HG02885 (cell line): ENCODE data around the gene IGFALS.

Source experiments
- ATAC-seq: cut with Tn5 transposase; IDR thresholded peaks from one replicate; pipeline ENCODE4 v1.9.1; 2021; ENCODE audit warnings: mild to moderate bottlenecking; ENCODE audit not compliant: unreplicated experiment, poor library complexity

IGFALS gene

GRCh38 chr16:1793578-1794220, at the start of gene IGFALS:
Gene IGFALS, minus strand, starts transcription at chr16:1793705. Its CDS starts 53 bp downstream, at chr16:1793652.
- ATAC-seq: no peak

DNA sequence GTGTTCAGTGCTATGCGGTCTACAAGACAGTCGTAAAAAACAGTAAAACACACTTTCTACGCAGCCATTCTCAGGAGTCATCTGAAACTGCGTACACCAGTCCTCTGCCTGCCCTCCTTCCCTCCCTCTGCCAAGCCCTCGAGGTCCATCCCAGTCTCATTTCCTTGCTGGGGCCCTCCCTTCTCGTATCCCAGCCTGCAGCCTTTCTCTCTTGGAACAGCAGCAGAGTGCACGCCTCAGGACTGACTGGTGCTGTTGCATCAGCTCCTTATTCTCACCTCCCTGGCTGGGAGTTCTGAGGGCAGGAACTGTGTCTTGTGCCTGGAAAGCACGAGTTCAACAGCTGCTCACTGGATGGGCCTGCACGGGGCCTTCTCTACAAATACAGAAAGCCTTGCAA, 46.0 kb upstream of the IGFALS start:
- ATAC-seq: no peak

GRCh38 chr16:1834096-1834495, 40.6 kb upstream of the IGFALS start:
- ATAC-seq: no peak

GRCh38 chr16:1832838-1833454, 39.4 kb upstream of the IGFALS start:
- no peak for ATAC-seq

- ATAC-seq: no peak
Observed at GRCh38 chr16:1831186-1832075, 37.9 kb upstream of the IGFALS start.

DNA sequence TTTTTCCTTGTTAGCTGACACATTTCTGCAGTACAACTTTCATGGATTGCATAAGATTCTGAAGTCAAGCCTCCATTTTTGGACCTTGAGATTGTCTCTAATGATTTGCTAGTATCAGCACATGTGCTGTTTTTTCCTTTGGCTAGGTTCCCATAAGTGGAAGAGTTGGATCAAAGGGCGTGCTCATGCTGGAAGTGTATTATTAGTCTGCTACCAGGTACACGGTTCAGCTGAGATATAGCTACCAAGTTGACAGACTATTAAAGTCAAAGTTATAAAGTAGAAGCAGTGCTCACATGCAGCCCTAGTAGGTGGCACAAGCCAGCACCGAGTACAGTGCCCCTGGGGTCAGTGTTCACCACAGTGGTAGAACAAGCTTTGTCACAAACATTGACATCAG, 36.7 kb upstream of the IGFALS start:
- no peak for ATAC-seq

DNA sequence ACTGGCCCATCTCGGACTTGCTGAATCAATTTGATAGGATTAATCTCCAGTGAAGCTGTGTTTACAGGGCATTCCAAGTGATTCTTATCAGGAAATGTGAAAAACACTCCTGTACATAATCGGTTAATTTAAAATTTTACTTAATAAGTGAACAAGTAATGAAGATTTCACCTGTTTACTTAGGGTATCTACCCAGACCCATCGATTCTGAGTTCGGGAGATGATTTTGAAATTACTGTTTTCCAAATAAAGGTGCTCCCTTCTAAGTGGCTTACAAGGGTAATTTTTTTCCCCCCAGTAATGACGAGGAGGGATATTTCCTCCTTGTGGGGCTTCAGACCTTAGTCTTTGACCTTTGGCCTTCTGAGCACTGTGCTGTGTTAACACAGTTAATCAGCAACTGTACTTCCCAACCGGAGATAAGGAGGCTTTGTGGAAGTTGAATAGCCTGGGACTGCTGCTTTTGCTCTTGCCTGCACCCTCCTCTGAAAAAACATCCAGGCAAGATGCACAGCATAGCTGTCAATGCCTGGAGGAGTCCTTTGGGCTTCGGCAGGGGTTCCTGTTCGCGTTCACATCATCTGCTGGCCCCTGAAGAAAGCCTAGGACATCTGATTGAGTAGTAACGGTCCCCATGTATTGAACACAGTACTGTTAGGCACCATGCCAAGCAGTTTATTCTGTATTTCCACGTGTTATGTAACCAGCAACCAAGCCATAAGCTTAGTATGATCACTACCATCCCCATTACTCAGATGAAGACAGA, 35.3 kb upstream of the IGFALS start:
- ATAC-seq: no peak

DNA sequence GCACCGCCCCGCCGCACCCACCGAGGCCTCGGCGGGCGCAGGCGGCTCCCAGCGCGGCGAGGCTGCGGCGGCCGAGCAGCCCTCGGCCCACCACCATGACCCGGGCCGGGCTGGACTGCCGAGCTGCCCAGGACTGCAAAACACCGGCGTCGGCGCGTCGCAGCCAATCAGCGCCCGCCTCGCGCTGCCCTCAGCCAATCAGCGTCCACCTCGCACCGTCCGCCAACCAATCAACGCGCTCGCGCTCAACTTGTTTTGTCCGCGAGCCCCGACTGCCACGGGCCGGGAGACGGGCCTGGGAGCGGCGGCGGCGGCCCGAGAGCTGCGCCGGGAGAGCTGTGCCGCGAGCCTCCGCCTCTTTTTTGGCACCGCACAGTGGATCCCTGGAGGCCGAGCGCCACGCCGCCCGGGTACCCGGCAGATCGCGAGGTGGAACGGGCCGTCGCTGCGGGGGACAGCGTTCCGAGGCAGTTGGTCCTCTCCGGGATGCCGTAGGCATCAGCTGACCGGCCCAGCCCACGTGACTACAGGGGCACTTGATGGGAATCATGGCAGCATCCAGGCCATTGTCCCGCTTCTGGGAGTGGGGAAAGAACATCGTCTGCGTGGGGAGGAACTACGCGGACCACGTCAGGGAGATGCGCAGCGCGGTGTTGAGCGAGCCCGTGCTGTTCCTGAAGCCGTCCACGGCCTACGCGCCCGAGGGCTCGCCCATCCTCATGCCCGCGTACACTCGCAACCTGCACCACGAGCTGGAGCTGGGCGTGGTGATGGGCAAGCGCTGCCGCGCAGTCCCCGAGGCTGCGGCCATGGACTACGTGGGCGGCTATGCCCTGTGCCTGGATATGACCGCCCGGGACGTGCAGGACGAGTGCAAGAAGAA, 33.4 kb upstream of the IGFALS start, which contains the start of the genes FAHD1 and HAGH:
TSS of gene FAHD1 (plus strand) at position 516 of the 883 bp plus-strand sequence. CDS start at position 549, 33 bp downstream.
TSS of gene HAGH (minus strand) at position 135 of the 883 bp plus-strand sequence. CDS start at position 97, 38 bp downstream.
- peak; percentile 86 for ATAC-seq

DNA sequence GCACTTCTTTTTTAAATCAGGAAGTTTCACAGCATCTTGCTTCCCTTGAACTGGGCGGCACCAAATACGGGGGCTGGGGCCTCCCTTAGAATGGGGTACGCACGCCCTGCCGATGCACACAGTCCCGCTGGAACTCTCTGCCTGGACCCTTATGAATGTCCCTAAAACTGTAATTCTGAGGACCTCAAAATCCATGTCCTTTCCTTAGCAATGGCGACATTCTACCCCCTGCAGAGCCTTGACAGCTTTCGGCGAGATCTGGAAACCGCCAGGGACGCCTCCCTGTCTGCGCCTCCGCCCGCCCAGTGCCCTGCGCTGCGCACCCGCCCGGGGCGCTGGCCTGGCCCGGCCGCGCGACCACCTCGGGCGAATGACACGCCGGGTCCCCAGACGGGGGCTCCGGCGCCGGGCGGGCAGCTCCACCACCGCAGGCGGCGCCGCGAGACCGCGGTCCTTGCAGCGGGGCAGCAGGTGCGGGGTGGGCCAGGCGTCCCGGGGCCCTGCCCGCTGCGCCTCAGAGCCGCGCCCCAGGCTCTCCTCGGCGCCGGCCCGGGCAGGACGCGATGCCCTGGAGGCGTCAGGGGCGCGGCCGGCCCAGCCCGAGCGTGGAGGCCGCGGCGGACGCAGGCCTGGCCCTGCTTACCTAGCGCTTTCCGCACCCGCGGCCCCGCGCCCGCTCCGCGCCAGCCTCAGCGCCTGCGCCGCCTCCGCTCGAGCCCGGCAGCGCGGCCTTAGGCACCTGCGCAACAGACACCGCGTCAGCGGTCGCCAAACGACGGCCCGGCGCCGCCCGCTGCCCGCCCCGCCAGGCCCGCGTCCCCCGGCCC, 32.6 kb upstream of the IGFALS start:
- ATAC-seq: peak; percentile 54

- no peak for ATAC-seq
Observed at GRCh38 chr16:1825381-1825863, 31.9 kb upstream of the IGFALS start.

- ATAC-seq: no peak
Observed at GRCh38 chr16:1823821-1824220, 30.3 kb upstream of the IGFALS start.

DNA sequence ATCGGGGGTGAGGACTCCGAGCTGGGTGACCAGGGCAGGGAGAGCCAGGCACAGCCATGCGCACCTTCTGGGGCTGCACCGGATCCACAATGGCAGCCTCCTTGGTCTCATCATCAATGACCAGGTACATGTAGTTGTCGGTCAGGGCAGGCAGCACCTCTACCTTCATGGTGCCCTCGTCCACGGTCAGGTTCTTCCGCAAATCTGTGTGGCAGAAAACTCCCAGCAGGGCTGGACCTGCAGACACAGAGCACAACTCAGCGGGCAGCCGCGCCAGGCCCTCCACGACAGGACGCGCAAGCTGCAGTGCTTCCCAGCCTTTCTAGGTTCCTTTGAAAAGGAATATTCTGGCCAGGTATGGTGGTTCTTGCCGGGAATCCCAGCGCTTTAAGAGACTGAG, 29.3 kb upstream of the IGFALS start:
- no peak for ATAC-seq

- ATAC-seq: no peak
Observed at GRCh38 chr16:1821861-1822611, 28.5 kb upstream of the IGFALS start.

DNA sequence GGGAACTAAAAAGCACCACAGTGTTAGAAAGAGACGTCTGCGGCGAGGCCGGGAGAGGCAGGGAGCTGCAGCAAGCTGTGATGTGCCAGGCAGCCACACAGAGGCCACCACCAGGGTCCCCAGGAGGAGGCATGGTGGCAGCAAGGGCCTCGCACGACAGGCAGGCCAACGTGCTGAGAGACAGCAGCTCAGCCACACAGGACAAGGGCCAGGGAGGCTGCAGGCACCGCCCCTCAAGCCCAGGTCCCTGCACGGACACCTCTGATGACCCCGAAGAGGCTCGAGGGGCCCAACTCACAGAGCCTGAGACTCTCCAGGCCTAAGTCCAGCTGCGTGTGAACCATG, 27.4 kb upstream of the IGFALS start:
- ATAC-seq: no peak

- no peak for ATAC-seq
Observed at GRCh38 chr16:1820096-1820945, 26.8 kb upstream of the IGFALS start.

DNA sequence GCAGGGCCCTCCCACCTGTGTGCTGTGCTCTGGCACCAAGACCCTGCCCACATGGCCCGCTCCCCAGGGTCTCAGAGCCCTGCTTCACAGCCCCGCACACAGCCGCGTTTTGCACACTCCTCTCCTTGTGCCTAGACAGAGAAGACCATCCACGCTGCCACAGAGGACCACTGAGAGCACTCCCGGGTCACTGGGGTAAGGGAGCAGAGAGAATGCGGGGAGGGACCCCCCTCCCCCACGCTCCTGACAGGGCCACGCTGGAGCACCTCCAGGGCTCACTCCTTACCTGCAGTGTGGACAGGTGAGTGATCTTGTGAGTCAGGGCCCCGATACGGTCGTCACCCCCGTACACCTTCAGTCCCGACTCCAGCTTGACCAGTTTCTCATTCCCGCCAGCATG, 26.1 kb upstream of the IGFALS start:
- no peak for ATAC-seq
